Measurements from ENCODE around the gene GAB2.

GRCh38 chr11:78262238-78262637 is 155.4 kb downstream of the GAB2 start:
- no peak for TF ChIP-seq EP300 (IDR thresholded peaks at IDR 0.05)
- TF ChIP-seq, protein P1, sequence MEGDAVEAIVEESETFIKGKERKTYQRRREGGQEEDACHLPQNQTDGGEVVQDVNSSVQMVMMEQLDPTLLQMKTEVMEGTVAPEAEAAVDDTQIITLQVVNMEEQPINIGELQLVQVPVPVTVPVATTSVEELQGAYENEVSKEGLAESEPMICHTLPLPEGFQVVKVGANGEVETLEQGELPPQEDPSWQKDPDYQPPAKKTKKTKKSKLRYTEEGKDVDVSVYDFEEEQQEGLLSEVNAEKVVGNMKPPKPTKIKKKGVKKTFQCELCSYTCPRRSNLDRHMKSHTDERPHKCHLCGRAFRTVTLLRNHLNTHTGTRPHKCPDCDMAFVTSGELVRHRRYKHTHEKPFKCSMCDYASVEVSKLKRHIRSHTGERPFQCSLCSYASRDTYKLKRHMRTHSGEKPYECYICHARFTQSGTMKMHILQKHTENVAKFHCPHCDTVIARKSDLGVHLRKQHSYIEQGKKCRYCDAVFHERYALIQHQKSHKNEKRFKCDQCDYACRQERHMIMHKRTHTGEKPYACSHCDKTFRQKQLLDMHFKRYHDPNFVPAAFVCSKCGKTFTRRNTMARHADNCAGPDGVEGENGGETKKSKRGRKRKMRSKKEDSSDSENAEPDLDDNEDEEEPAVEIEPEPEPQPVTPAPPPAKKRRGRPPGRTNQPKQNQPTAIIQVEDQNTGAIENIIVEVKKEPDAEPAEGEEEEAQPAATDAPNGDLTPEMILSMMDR (IDR thresholded peaks at IDR 0.05), result no peak
